H9 (cell line): Measurements from ENCODE around the gene DDX60. TPM values are rescaled to one million over a fixed set of nuclear protein-coding genes. Genes with fewer than 3 reads are reported as not detected.

ENCODE experiments used
- DNase-seq: peaks from one replicate; pipeline ENCODE4 v3.0.0-alpha.2; 2017
- H2AFZ ChIP-seq: one replicate; pipeline ENCODE4 v1.6.1; 2013; ENCODE audit warnings: mild to moderate bottlenecking, low read length, control low read depth, moderate library complexity
- H2AK5ac ChIP-seq: 2 replicates; pipeline ENCODE4 v1.6.1; 2013; ENCODE audit warnings: low read length, control low read depth, mixed read lengths; ENCODE audit not compliant: insufficient read length
- H2BK120ac ChIP-seq: one replicate; pipeline ENCODE4 v1.6.1; 2013; ENCODE audit warnings: low read depth, mild to moderate bottlenecking, low read length, control low read depth, inconsistent platforms; ENCODE audit not compliant: poor library complexity, severe bottlenecking
- H2BK12ac ChIP-seq: 2 replicates; pipeline ENCODE4 v1.6.1; 2013; ENCODE audit warnings: low read length, control low read depth, mixed read lengths, low read depth; ENCODE audit not compliant: insufficient read length
- H2BK15ac ChIP-seq: 2 replicates; pipeline ENCODE4 v1.6.1; 2013; ENCODE audit warnings: low read depth, low read length, control low read depth
- H2BK20ac ChIP-seq: one replicate; pipeline ENCODE4 v1.6.1; 2013; ENCODE audit warnings: low read depth, mild to moderate bottlenecking, low read length, control low read depth, inconsistent platforms; ENCODE audit not compliant: poor library complexity, severe bottlenecking
- H2BK5ac ChIP-seq: 2 replicates; pipeline ENCODE4 v1.6.1; 2013; ENCODE audit warnings: low read length, control low read depth, mixed read lengths; ENCODE audit not compliant: insufficient read length
- H3K14ac ChIP-seq: 2 replicates; pipeline ENCODE4 v1.6.1; 2013; ENCODE audit warnings: low read length, control low read depth; ENCODE audit not compliant: insufficient read depth
- H3K18ac ChIP-seq: 2 replicates; pipeline ENCODE4 v1.6.1; 2013; ENCODE audit warnings: low read depth, mild to moderate bottlenecking, mixed read lengths, low read length, control low read depth; ENCODE audit not compliant: insufficient read length
- H3K23ac ChIP-seq: 2 replicates; pipeline ENCODE4 v1.6.1; 2013; ENCODE audit warnings: low read length, control low read depth, mixed read lengths, low read depth; ENCODE audit not compliant: insufficient read length
- H3K23me2 ChIP-seq: 2 replicates; pipeline ENCODE4 v1.6.1; 2013; ENCODE audit warnings: low read depth, mild to moderate bottlenecking, mixed read lengths, low read length, control low read depth; ENCODE audit not compliant: insufficient read length, poor library complexity, severe bottlenecking
- H3K27ac ChIP-seq: 2 replicates; pipeline ENCODE4 v1.5.1; 2013; ENCODE audit warnings: low read length, control low read depth, mixed read lengths, low read depth; ENCODE audit not compliant: insufficient read length
- H3K27me3 ChIP-seq: 2 replicates; pipeline ENCODE4 v1.6.1; 2013; ENCODE audit warnings: low read length, control low read depth, inconsistent platforms; ENCODE audit not compliant: insufficient read depth
- H3K4ac ChIP-seq: 2 replicates; pipeline ENCODE4 v1.6.1; 2013; ENCODE audit warnings: low read depth, mild to moderate bottlenecking, control low read depth, inconsistent platforms, low read length, moderate library complexity
- H3K4me1 ChIP-seq: 2 replicates; pipeline ENCODE4 v1.6.1; 2013; ENCODE audit warnings: low read length, control low read depth, inconsistent platforms; ENCODE audit not compliant: insufficient read depth
- H3K4me2 ChIP-seq: 2 replicates; pipeline ENCODE4 v1.6.1; 2013; ENCODE audit warnings: low read length, control low read depth, mixed read lengths; ENCODE audit not compliant: insufficient read length, insufficient read depth
- H3K56ac ChIP-seq: 2 replicates; pipeline ENCODE4 v1.6.1; 2013; ENCODE audit warnings: low read depth, mild to moderate bottlenecking, mixed read lengths, low read length, control low read depth; ENCODE audit not compliant: insufficient read length
- H3K79me1 ChIP-seq: 2 replicates; pipeline ENCODE4 v1.6.1; 2013; ENCODE audit warnings: low read depth, mild to moderate bottlenecking, moderate library complexity, low read length, control low read depth, inconsistent platforms; ENCODE audit not compliant: insufficient read depth, poor library complexity, severe bottlenecking
- H3K79me2 ChIP-seq: 2 replicates; pipeline ENCODE4 v1.6.1; 2013; ENCODE audit warnings: low read length, control low read depth, inconsistent platforms; ENCODE audit not compliant: insufficient read depth
- H3K9ac ChIP-seq: 2 replicates; pipeline ENCODE4 v1.6.1; 2013; ENCODE audit warnings: low read length, control low read depth, mixed read lengths; ENCODE audit not compliant: insufficient read length; ENCODE audit errors: extremely low read depth
- H3K9me3 ChIP-seq: one replicate; pipeline ENCODE4 v1.6.1; 2013; ENCODE audit warnings: low read depth, low read length, inconsistent platforms; ENCODE audit not compliant: control insufficient read depth
- H3T11ph ChIP-seq: one replicate; pipeline ENCODE4 v1.6.1; 2013; ENCODE audit warnings: mild to moderate bottlenecking, low read length, control low read depth, inconsistent platforms
- H4K20me1 ChIP-seq: one replicate; pipeline ENCODE4 v1.6.1; 2013; ENCODE audit not compliant: control insufficient read depth, insufficient read length, insufficient read depth
- H4K5ac ChIP-seq: 2 replicates; pipeline ENCODE4 v1.6.1; 2013; ENCODE audit warnings: low read depth, mild to moderate bottlenecking, mixed read lengths, low read length, control low read depth; ENCODE audit not compliant: insufficient read length
- H4K8ac ChIP-seq: replicated peaks from 2 replicates; pipeline ENCODE4 v1.6.1; 2013; ENCODE audit warnings: low read length, control low read depth, mixed read lengths, low read depth; ENCODE audit not compliant: insufficient read length
- H4K91ac ChIP-seq: 2 replicates; pipeline ENCODE4 v1.6.1; 2013; ENCODE audit warnings: low read depth, mild to moderate bottlenecking, moderate library complexity, mixed read lengths, low read length, control low read depth; ENCODE audit not compliant: insufficient read length
- H3K27ac Mint-ChIP-seq, 3 experiments: 2 replicates in 2 of 3; 3 replicates in 1 of 3; pipeline ENCODE4 v1.8.0; 2020 to 2021; ENCODE audit warnings: mixed read lengths in 3 of 3, mild to moderate bottlenecking in 1 of 3, moderate library complexity in 1 of 3
- H3K27me3 Mint-ChIP-seq: 2 replicates; pipeline ENCODE4 v1.8.0; 2021; ENCODE audit warnings: low read depth, mild to moderate bottlenecking, moderate library complexity, mixed read lengths
- H3K36me3 Mint-ChIP-seq, 3 experiments: 2 replicates in 2 of 3; 3 replicates in 1 of 3; pipeline ENCODE4 v1.8.0; 2020 to 2021; ENCODE audit warnings: low read depth in 3 of 3, mixed read lengths in 3 of 3; ENCODE audit not compliant: insufficient read depth in 1 of 3
- H3K4me1 Mint-ChIP-seq, 2 experiments: 2 replicates each; pipeline ENCODE4 v1.8.0; 2020; ENCODE audit warnings: mixed read lengths in 2 of 2
- H3K4me3 Mint-ChIP-seq, 2 experiments: 2 replicates in 1 of 2; 3 replicates in 1 of 2; pipeline ENCODE4 v1.8.0; 2020 to 2021; ENCODE audit warnings: mild to moderate bottlenecking in 2 of 2, mixed read lengths in 2 of 2, moderate library complexity in 1 of 2
- H3K9me3 Mint-ChIP-seq, 2 experiments: 2 replicates in 1 of 2; 3 replicates in 1 of 2; pipeline ENCODE4 v1.8.0; 2020; ENCODE audit warnings: mild to moderate bottlenecking in 2 of 2, mixed read lengths in 2 of 2, moderate library complexity in 1 of 2
- CTCF ChIP-seq: fragments of 200-600 bp; sonication (generic); conservative IDR thresholded peaks from 3 replicates; pipeline ENCODE4 v1.8.0; 2021; ENCODE audit warnings: antibody characterized with exemption, mild to moderate bottlenecking
- WGBS: extraction: QIAGEN DNeasy Blood & Tissue Kit; methylation state at CpG from one replicate; pipeline ENCODE4 v1.1.7; 2013; ENCODE audit warnings: missing lambda C conversion rate, low lambda C conversion rate, mixed read lengths; ENCODE audit not compliant: insufficient read length; ENCODE audit errors: extremely low coverage; 5-methylcytosine and 5-hydroxymethylcytosine counted together
- total RNA-seq: library from RNA; stranded (reverse); gene quantifications from 2 replicates; pipeline ENCODE4 v1.2.1, GENCODE V29; 2021

The DDX60 gene
- total RNA-seq, 1 experiment from 2014 or later, result 3.9 TPM

DNA sequence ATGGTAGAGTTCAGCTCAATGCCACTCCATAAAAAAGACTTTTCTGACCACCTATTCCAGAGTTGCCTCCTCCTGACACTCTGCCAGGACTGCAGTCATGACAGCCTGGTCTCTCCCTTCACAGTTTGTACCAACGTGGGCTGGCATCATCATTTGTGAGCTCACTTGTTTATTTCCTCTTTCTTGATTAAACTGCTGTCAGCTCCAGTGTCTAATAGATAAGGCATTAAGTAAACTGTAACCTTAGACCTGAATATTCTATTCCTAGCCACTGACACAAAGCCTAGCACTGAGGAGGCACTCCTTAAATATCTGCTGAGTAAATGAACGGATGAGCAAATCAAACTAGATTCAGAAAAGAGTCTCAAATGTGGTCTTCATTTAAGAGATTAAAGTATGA is 48.7 kb downstream of the DDX60 start:
- Histone ChIP-seq H3K4me1 (no peaks in the 10 kb centered on the region), H3K9ac (no peak overlapping the region), H3K56ac (no peak overlapping the region), H3T11ph (no peak overlapping the region), H4K5ac (no peak overlapping the region), H2BK120ac (no peak overlapping the region), H3K23ac (no peak overlapping the region), H3K23me2 (no peaks in the 10 kb centered on the region), H3K4ac (no peak overlapping the region), H3K14ac (no peak overlapping the region), H3K27ac (no peak overlapping the region), H2BK12ac (no peak overlapping the region), H3K9me3 (no peaks in the 10 kb centered on the region), H2BK20ac (no peak overlapping the region), H3K18ac (no peak overlapping the region), H2BK5ac (no peak overlapping the region), H3K4me2 (no peak overlapping the region), H4K91ac (no peak overlapping the region), H3K79me1 (no peaks in the 10 kb centered on the region), H4K20me1 (no peaks in the 10 kb centered on the region), H2BK15ac (no peak overlapping the region), H2AFZ (no peak overlapping the region), H4K8ac (no peak overlapping the region), H3K27me3 (no peaks in the 10 kb centered on the region), H3K79me2 (no peaks in the 10 kb centered on the region), H2AK5ac (no peak overlapping the region)
- H3K9me3 Mint-ChIP-seq, result no peaks in the 10 kb centered on the region
- no peaks in the 10 kb centered on the region for H3K27me3 Mint-ChIP-seq
- no peak overlapping the region for H3K27ac Mint-ChIP-seq
- no peaks in the 10 kb centered on the region for H3K36me3 Mint-ChIP-seq
- TF ChIP-seq CTCF, result no peak
- WGBS, result no CpG with 5 or more reads among the region's 2 CpGs
- no peaks in the 10 kb centered on the region; a peak in 1 of 4 replicates for H3K4me1 Mint-ChIP-seq
- no peak overlapping the region for H3K4me3 Mint-ChIP-seq
- no peak for DNase-seq
